ENCODE measurements around the gene SRGAP3. TPM values are rescaled to one million over a fixed set of nuclear protein-coding genes. Genes with fewer than 3 reads are reported as not detected.

SRGAP3 gene
- total and polyA plus RNA-seq, 10 of the 15 experiments (the other 5 are each of a cell fraction or from before 2014, with no cell fraction given), result 0.32 to 1.7 (median 0.99) TPM

DNA sequence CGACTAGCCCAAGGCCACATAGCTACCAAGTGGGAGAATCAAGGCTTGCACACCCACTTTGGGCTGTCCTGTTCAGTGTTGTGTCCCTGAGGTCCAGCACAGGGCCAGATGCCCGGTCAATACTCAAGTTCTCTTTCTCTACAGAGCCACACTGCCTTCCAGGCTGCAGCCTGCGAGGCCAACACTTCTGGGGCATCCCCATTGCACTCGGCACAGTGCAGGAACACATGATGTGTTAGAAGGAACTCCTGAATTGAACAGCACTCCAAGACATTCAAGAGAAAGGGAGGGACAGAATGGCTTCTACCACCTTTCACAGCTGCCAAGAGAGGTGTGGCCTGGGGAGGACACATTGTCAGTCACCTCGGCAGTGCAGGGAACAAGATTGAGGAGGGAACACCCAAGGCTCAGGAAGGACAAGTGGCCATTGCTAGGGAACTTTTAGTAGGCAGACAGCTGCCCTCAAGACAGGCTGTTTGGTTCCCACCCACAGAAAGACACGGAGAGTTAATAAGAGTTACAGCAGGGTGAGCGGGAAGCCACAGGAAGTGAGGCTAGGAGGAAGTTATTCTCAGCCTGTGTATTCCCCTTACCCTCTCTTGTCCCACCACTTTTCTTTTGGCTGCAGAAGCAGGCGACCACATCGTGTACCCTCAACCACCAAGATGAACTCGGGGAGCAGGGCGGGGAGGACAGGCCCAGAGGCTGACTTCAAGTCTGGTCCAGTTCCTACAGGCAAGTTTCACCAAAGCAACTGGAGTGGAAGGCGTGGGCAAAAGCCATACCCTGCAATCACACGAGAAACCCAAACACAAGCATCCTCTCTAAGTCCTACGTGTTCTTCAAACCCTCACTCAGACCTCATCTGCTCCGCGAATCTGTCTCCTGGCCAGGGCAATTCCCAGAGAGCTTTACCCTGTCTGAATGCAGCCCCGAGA is 69.4 kb downstream of the SRGAP3 start (continued):
- TF ChIP-seq, protein P1, sequence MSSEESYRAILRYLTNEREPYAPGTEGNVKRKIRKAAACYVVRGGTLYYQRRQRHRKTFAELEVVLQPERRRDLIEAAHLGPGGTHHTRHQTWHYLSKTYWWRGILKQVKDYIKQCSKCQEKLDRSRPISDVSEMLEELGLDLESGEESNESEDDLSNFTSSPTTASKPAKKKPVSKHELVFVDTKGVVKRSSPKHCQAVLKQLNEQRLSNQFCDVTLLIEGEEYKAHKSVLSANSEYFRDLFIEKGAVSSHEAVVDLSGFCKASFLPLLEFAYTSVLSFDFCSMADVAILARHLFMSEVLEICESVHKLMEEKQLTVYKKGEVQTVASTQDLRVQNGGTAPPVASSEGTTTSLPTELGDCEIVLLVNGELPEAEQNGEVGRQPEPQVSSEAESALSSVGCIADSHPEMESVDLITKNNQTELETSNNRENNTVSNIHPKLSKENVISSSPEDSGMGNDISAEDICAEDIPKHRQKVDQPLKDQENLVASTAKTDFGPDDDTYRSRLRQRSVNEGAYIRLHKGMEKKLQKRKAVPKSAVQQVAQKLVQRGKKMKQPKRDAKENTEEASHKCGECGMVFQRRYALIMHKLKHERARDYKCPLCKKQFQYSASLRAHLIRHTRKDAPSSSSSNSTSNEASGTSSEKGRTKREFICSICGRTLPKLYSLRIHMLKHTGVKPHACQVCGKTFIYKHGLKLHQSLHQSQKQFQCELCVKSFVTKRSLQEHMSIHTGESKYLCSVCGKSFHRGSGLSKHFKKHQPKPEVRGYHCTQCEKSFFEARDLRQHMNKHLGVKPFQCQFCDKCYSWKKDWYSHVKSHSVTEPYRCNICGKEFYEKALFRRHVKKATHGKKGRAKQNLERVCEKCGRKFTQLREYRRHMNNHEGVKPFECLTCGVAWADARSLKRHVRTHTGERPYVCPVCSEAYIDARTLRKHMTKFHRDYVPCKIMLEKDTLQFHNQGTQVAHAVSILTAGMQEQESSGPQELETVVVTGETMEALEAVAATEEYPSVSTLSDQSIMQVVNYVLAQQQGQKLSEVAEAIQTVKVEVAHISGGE (CRISPR knock-in tag; IDR thresholded peaks at IDR 0.05), result peak; percentile 30; the same call in 1 of the 2 replicates
- TF ChIP-seq YY1 (IDR thresholded peaks at IDR 0.05; ENCODE audit: low read depth, low read length), result peak; percentile 18; the same call in 1 of the 2 replicates

DNA sequence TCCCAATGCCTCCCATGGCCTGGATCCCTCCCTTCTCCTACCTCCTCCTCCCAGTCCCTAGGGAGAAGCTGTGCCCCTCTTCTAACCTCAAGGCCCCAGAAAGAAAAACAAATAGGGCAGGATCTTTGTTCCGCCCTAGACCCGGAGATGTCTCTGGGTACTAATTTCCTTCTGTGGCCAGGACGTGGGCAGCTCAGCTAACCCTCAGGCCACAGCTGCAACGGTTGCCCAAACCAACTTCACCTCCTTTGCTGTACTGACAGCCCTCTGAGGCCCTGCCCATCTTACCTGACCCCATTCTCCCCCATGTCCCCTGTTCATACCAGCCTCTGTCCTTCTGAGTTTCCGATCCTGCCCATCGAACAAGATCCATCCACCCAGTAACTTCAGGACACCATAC is 70.7 kb downstream of the SRGAP3 start:
- ChIA-PET SMC1A (ENCODE audit: uncharacterized antibody, unreplicated experiment) (no interaction called here), RAD21 (ENCODE audit: unreplicated experiment) (no interaction called here), CTCF (no interaction called here), POLR2A (no interaction called here)
- ATAC-seq (no peak), DNase-seq (ENCODE audit: low read depth, low spot score) (no peak), FAIRE-seq (no peak)
- no TSS peak for BruUV-seq (replicated peaks)
- TF ChIP-seq NFYB (IDR thresholded peaks at IDR 0.05; ENCODE audit: insufficient read depth, low read depth, low read length) (no peak), DPF2 (IDR thresholded peaks at IDR 0.05) (no peak), IKZF2 (IDR thresholded peaks at IDR 0.05) (no peak), CBFB (IDR thresholded peaks at IDR 0.05; ENCODE audit: low read depth) (no peak), ZNF207 (IDR thresholded peaks at IDR 0.05; ENCODE audit: borderline replicate concordance) (no peak), BMI1 (IDR thresholded peaks at IDR 0.05; ENCODE audit: borderline replicate concordance) (no peak)
- TF ChIP-seq, protein P2, sequence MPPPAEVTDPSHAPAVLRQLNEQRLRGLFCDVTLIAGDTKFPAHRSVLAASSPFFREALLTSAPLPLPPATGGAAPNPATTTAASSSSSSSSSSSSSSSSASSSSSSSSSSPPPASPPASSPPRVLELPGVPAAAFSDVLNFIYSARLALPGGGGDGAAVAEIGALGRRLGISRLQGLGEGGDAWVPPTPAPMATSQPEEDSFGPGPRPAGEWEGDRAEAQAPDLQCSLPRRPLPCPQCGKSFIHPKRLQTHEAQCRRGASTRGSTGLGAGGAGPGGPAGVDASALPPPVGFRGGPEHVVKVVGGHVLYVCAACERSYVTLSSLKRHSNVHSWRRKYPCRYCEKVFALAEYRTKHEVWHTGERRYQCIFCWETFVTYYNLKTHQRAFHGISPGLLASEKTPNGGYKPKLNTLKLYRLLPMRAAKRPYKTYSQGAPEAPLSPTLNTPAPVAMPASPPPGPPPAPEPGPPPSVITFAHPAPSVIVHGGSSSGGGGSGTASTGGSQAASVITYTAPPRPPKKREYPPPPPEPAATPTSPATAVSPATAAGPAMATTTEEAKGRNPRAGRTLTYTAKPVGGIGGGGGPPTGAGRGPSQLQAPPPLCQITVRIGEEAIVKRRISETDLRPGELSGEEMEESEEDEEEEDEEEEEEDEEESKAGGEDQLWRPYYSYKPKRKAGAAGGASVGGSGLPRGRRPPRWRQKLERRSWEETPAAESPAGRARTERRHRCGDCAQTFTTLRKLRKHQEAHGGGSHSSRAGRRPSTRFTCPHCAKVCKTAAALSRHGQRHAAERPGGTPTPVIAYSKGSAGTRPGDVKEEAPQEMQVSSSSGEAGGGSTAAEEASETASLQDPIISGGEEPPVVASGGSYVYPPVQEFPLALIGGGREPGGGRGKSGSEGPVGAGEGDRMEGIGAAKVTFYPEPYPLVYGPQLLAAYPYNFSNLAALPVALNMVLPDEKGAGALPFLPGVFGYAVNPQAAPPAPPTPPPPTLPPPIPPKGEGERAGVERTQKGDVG (CRISPR knock-in tag; IDR thresholded peaks at IDR 0.05), result no peak
- TF ChIP-seq, protein P3, sequence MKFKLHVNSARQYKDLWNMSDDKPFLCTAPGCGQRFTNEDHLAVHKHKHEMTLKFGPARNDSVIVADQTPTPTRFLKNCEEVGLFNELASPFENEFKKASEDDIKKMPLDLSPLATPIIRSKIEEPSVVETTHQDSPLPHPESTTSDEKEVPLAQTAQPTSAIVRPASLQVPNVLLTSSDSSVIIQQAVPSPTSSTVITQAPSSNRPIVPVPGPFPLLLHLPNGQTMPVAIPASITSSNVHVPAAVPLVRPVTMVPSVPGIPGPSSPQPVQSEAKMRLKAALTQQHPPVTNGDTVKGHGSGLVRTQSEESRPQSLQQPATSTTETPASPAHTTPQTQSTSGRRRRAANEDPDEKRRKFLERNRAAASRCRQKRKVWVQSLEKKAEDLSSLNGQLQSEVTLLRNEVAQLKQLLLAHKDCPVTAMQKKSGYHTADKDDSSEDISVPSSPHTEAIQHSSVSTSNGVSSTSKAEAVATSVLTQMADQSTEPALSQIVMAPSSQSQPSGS (IDR thresholded peaks at IDR 0.05; ENCODE audit: low read length), result no peak
- TF ChIP-seq, protein P4, sequence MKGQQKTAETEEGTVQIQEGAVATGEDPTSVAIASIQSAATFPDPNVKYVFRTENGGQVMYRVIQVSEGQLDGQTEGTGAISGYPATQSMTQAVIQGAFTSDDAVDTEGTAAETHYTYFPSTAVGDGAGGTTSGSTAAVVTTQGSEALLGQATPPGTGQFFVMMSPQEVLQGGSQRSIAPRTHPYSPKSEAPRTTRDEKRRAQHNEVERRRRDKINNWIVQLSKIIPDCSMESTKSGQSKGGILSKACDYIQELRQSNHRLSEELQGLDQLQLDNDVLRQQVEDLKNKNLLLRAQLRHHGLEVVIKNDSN (IDR thresholded peaks at IDR 0.05; ENCODE audit: borderline replicate concordance, extremely low read length, insufficient read depth, low read depth, low read length), result no peak
- in situ Hi-C loops (cut with MboI), result no loop called here
- Histone ChIP-seq H3K4me1 (ENCODE audit: control insufficient read depth, insufficient read depth, low read length) (peaks cover 14% of the 10 kb centered on the region), H3K4me2 (ENCODE audit: control insufficient read depth, insufficient read depth) (no peak overlapping the region), H3K4me3 (no peak overlapping the region), H4K20me1 (ENCODE audit: control insufficient read depth, insufficient read depth) (no peaks in the 10 kb centered on the region), H3K9ac (ENCODE audit: control insufficient read depth, insufficient read depth, low read length) (no peak overlapping the region), H3K27ac (ENCODE audit: control insufficient read depth, insufficient read depth) (no peak overlapping the region), H3K9me3 (replicated peaks; ENCODE audit: control insufficient read depth, insufficient read depth, low read length) (no peaks in the 10 kb centered on the region; the same call in 2 of the 3 replicates), H3K36me3 (ENCODE audit: control insufficient read depth in 2 of 2, insufficient read depth in 2 of 2, low read length in 1 of 2) (no peaks in the 10 kb centered on the region), H3K27me3 (replicated peaks in 1 of 2; ENCODE audit: control insufficient read depth in 2 of 2, insufficient read depth in 2 of 2, low read length in 1 of 2) (no peaks in the 10 kb centered on the region), H2AFZ (ENCODE audit: control insufficient read depth, low read depth, low read length) (no peak overlapping the region), H3K79me2 (ENCODE audit: control insufficient read depth, insufficient read depth, low read length) (no peaks in the 10 kb centered on the region)
- intact Hi-C loops (cut with micrococcal nuclease; ENCODE audit: unreplicated experiment), result no loop called here
- WGBS (ENCODE audit: insufficient coverage, insufficient replicate concordance, low lambda C conversion rate, missing lambda C conversion rate), result 50% methylated on average over 6 of the region's 6 CpGs
